GM12875 (cell line): ENCODE measurements around the gene AMZ2.
"Not testable (repeated sequence)": the region's sequence is repeated elsewhere in the genome, so short reads cannot be mapped to it uniquely, and the experiment has no call there.

ENCODE experiments used
- H3K4me3 ChIP-seq: one replicate; pipeline ENCODE4 v1.5.1; 2011; ENCODE audit warnings: low read depth, low read length, control low read depth
- TF ChIP-seq, protein P1 (sequence below): IDR thresholded peaks from 2 replicates; pipeline ENCODE4 v1.5.1; 2011; ENCODE audit warnings: low read depth, mild to moderate bottlenecking, control low read depth, inconsistent platforms, low read length, moderate library complexity, borderline replicate concordance; ENCODE audit not compliant: insufficient read depth

The AMZ2 gene, protein sequence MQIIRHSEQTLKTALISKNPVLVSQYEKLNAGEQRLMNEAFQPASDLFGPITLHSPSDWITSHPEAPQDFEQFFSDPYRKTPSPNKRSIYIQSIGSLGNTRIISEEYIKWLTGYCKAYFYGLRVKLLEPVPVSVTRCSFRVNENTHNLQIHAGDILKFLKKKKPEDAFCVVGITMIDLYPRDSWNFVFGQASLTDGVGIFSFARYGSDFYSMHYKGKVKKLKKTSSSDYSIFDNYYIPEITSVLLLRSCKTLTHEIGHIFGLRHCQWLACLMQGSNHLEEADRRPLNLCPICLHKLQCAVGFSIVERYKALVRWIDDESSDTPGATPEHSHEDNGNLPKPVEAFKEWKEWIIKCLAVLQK

GRCh38 chr17:68247445-68248198, at the start of gene AMZ2:
Gene AMZ2 (plus strand): TSS chr17:68248043. CDS start chr17:68250188, 2,145 bp downstream.
- TF ChIP-seq, protein P1, sequence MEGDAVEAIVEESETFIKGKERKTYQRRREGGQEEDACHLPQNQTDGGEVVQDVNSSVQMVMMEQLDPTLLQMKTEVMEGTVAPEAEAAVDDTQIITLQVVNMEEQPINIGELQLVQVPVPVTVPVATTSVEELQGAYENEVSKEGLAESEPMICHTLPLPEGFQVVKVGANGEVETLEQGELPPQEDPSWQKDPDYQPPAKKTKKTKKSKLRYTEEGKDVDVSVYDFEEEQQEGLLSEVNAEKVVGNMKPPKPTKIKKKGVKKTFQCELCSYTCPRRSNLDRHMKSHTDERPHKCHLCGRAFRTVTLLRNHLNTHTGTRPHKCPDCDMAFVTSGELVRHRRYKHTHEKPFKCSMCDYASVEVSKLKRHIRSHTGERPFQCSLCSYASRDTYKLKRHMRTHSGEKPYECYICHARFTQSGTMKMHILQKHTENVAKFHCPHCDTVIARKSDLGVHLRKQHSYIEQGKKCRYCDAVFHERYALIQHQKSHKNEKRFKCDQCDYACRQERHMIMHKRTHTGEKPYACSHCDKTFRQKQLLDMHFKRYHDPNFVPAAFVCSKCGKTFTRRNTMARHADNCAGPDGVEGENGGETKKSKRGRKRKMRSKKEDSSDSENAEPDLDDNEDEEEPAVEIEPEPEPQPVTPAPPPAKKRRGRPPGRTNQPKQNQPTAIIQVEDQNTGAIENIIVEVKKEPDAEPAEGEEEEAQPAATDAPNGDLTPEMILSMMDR: no peak
- H3K4me3 ChIP-seq: peak within 1 kb of the TSS; percentile 93

GRCh38 chr17:68198931-68199836, 48.7 kb upstream of the AMZ2 start:
- H3K4me3 ChIP-seq: no peak overlapping the region
- TF ChIP-seq, protein P1: no peak

GRCh38 chr17:68199837-68200688, 47.8 kb upstream of the AMZ2 start:
- H3K4me3 ChIP-seq: no peak overlapping the region
- TF ChIP-seq, protein P1: no peak

DNA sequence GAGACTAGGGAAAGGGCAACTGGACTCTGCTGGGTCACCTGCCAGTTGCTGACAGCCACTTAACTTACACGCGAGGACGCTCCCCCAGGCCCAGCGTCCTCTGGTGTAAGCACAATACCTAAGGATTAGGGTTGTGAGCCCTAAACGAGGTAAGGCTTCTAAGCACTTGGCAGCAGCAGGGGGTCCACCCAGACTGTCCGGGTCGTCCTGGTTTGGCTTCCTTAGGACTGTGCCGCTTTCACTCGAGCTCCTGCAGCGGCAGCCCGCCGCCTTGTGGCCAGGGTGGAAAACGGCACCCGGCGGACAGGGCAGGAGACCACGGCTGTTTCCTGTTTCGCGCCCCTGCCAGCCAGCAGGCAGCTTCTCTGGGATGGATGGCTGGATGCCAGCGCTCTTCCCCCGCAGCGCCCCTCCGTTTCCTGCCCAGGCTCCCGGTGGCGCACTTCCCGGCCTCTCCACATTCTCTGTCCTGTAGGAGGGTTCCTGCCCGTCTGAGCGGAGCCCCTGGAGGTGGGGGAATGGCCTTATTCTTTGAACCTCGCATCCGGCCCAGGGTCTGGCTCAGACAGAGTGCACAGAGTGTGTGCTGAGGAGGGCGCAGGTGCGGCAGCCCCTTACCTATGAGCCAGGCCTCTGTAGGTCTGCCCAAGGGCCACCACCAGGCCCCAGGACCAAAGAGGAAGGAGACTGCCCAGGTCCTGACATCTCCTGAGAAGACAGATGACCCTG, 47.0 kb upstream of the AMZ2 start:
- H3K4me3 ChIP-seq: no peak overlapping the region
- TF ChIP-seq, protein P1: peak; percentile 95

DNA sequence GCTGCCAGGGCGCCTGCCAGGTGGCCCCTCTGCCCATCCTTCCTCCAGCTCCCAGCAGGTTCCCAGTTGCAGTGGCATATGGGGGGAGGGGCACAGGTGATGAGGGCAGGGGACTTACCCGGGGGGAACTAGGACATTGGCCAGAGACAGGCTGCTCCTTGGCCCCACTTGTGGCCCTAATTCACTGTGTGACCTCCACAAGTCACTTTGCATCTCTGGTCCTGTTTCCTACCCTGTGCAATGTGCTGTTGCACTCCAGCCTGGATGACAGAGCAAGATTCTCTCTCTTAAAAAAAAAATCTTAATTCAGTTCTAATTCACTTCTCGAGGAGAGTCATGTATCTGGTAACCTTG, 46.4 kb upstream of the AMZ2 start:
- H3K4me3 ChIP-seq: not testable (repeated sequence)

DNA sequence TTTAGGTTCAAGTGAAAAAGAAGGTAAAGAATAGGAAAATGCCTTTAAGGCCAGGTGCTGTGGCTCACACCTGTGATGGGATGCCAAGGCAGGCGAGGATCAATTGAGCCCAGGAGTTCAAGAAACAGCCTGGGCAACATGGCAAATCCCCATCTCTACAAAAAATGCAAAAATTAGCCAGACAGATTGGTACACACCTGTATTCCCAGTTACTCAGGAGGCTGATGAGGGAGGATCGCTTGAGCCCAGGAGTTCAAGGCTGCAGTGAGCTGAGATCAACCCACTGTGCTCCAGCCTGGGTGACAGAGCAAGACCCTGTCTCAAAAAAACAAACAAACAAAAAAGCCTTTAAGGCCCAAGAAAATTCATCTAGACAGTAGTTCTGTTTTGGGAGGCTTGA, 45.5 kb upstream of the AMZ2 start:
- H3K4me3 ChIP-seq: not testable (repeated sequence)

GRCh38 chr17:68204736-68205135, 43.1 kb upstream of the AMZ2 start:
- TF ChIP-seq, protein P1: no peak
- H3K4me3 ChIP-seq: peak overlapping the region; percentile 77
